ENCODE data around the gene WDR70. TPM values are rescaled to one million over a fixed set of nuclear protein-coding genes. Genes with fewer than 3 reads are reported as not detected.
"Not testable (repeated sequence)": the region's sequence is repeated elsewhere in the genome, so short reads cannot be mapped to it uniquely, and the experiment has no call there.

WDR70 gene
- total RNA-seq, 2 donors from 2014 or later, result 34.2 to 36.1 TPM

DNA sequence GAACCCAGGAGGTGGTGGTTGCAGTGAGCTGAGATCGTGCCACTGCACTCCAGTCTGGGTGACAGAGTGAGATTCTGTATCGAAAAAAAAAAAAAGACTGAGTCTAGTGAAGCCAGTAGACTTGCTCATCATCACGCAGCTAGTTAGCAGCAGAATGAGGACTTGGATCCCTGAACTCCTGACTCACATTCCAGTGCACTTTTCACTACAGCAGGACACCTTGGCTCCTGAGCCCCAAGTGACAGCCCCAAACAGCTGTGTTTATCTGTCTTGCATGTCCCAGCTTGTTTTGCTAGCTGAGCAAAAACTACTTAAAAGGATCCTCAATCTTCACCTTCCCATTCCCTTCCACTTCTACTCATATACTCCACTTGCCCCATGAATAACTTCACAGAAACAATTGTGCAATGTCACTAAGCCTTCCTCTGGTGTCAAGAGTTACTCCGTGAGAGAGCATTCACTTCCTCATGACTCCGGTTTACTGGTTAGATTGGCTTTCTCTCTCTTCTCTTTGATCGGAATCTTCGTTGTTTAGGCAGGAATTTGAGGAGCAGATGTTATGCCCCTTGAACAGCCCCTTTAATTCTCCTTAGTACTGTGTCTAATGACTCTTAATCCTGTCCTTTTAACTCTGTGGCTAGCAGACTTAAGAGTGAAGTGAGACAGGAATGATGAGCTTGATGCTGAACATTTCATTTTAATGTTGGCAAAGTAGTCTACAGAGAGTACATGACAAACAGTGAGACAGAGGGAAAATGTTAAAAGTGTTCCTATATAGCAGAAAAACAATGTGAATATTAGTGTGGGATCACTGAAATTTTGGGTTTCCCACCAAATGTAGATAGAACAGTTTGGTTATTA, 84.3 kb downstream of the WDR70 start:
- not testable (repeated sequence) for H3K9me3 Mint-ChIP-seq; H3K4me3 ChIP-seq (ENCODE audit: low read length); H3K27ac Mint-ChIP-seq; H3K27ac ChIP-seq (ENCODE audit: low read depth, low read length); H3K9ac ChIP-seq (ENCODE audit: extremely low read depth, low read length, poor library complexity, severe bottlenecking); H3K9me3 ChIP-seq (ENCODE audit: control insufficient read depth, low read length); H3K4me3 Mint-ChIP-seq; H3K27me3 ChIP-seq (ENCODE audit: control insufficient read depth, insufficient read depth, low read length, poor library complexity, severe bottlenecking); H3K27me3 Mint-ChIP-seq (ENCODE audit: insufficient read depth); DNase-seq; H3K4me1 ChIP-seq (ENCODE audit: control insufficient read depth, insufficient read depth, low read length); H3K4me1 Mint-ChIP-seq; H3K36me3 ChIP-seq (ENCODE audit: control insufficient read depth, insufficient read depth, low read length)
- H3K36me3 Mint-ChIP-seq (ENCODE audit: low read depth), result peaks cover 11% of the 10 kb centered on the region
- 80 to 93% methylated on average over 1 to 7 of the region's 7 CpGs for WGBS, 2 experiments (ENCODE audit: insufficient coverage in 1 of 2, insufficient read length in 1 of 2)

DNA sequence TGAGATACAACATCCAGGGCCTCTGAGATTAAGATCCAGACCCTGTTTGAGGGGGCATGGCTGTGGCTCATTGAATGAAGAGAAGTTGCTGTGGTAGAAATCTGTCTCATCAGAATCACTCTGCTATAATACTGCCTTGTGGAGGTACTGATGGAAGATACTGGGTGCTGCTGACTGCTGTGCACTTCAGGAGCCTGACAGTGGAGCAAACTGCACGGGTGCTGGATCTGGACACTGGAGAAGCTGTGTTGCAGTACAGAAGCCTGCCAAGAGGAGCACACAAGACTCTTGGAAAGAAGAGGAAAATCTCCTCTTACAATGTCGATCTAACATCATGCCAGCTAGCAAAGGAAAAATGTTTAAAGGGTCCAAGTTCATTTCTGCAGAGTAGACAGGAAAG, 85.5 kb downstream of the WDR70 start:
- H3K4me3 ChIP-seq (ENCODE audit: low read length); H3K27me3 ChIP-seq (ENCODE audit: control insufficient read depth, insufficient read depth, low read length, poor library complexity, severe bottlenecking); H3K27me3 Mint-ChIP-seq (ENCODE audit: insufficient read depth); H3K27ac Mint-ChIP-seq; H3K4me1 ChIP-seq (ENCODE audit: control insufficient read depth, insufficient read depth, low read length); H3K9me3 ChIP-seq (ENCODE audit: control insufficient read depth, low read length); H3K4me3 Mint-ChIP-seq; H3K36me3 ChIP-seq (ENCODE audit: control insufficient read depth, insufficient read depth, low read length); H3K4me1 Mint-ChIP-seq; H3K9me3 Mint-ChIP-seq; H3K27ac ChIP-seq (ENCODE audit: low read depth, low read length); H3K9ac ChIP-seq (ENCODE audit: extremely low read depth, low read length, poor library complexity, severe bottlenecking); DNase-seq: not testable (repeated sequence)
- H3K36me3 Mint-ChIP-seq (ENCODE audit: low read depth), result peaks cover 19% of the 10 kb centered on the region
- WGBS, 2 experiments (ENCODE audit: insufficient coverage in 1 of 2, insufficient read length in 1 of 2), result 90 to 91% methylated on average over 1 to 2 of the region's 2 CpGs

DNA sequence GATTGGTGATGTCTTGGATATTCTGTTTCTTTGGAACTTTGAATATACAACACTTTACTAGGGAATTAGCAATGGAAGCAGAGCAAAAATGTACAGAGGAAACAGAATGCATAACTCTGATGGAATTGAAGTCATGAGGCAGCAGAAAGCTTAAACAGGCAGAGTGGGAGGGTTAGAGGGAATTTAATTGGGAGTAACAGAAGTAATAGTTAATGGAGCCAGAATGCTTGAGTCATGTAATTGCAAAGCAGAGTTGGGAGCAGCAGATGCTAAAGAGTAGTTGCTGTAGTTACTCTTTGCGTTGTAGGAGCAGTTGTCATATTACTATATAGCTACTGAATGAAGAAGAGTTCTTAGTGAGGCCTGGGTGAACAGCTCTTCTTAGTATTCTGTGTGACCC, 90.3 kb downstream of the WDR70 start:
- WGBS, 2 experiments (ENCODE audit: insufficient coverage in 1 of 2, insufficient read length in 1 of 2), result 100% methylated on average over 1 of the region's 1 CpG; no CpG with 5 or more reads in 1 of the 2 experiments
- DNase-seq; H3K27me3 ChIP-seq (ENCODE audit: control insufficient read depth, insufficient read depth, low read length, poor library complexity, severe bottlenecking); H3K4me3 ChIP-seq (ENCODE audit: low read length); H3K27ac Mint-ChIP-seq; H3K4me1 Mint-ChIP-seq; H3K4me1 ChIP-seq (ENCODE audit: control insufficient read depth, insufficient read depth, low read length); H3K9ac ChIP-seq (ENCODE audit: extremely low read depth, low read length, poor library complexity, severe bottlenecking); H3K36me3 ChIP-seq (ENCODE audit: control insufficient read depth, insufficient read depth, low read length); H3K4me3 Mint-ChIP-seq; H3K27ac ChIP-seq (ENCODE audit: low read depth, low read length); H3K27me3 Mint-ChIP-seq (ENCODE audit: insufficient read depth): not testable (repeated sequence)
- peaks cover 37% of the 10 kb centered on the region for H3K36me3 Mint-ChIP-seq (ENCODE audit: low read depth)
- H3K9me3 Mint-ChIP-seq, result peaks cover 21% of the 10 kb centered on the region
- peaks cover 17% of the 10 kb centered on the region for H3K9me3 ChIP-seq (ENCODE audit: control insufficient read depth, low read length)

DNA sequence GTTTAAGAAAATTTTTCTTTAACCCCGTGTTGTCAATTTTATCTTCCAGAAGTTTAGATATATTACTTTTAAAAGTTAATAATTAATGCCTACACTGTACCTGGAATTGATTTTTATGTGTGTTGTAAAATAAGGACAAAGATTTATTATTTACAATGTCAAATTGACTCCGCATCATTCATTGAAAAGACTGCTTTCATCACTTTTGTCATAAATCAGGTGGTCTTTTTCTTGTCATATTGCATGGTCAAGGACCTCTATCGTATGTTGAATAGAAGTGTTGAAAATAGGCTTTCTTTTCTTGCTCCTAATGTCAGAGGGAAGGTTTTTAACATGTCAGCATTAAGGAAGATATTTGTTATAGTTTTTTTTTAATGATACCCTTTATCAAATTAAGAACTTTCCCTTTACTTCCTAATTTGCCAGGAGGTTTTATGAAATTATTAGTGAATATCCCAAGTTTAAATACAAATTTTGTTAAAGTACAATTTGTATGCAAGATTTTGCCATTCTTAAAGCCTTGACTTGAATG, 92.6 kb downstream of the WDR70 start:
- Mint-ChIP-seq H3K9me3 (peaks cover 21% of the 10 kb centered on the region), H3K27ac (no peak overlapping the region), H3K4me3 (no peak overlapping the region), H3K4me1 (no peaks in the 10 kb centered on the region), H3K27me3 (ENCODE audit: insufficient read depth) (no peaks in the 10 kb centered on the region), H3K36me3 (ENCODE audit: low read depth) (peaks cover 38% of the 10 kb centered on the region)
- Histone ChIP-seq H3K27me3 (ENCODE audit: control insufficient read depth, insufficient read depth, low read length, poor library complexity, severe bottlenecking) (no peaks in the 10 kb centered on the region), H3K4me1 (ENCODE audit: control insufficient read depth, insufficient read depth, low read length) (no peaks in the 10 kb centered on the region), H3K27ac (ENCODE audit: low read depth, low read length) (no peak overlapping the region), H3K9ac (ENCODE audit: extremely low read depth, low read length, poor library complexity, severe bottlenecking) (no peak overlapping the region), H3K9me3 (ENCODE audit: control insufficient read depth, low read length) (peaks cover 17% of the 10 kb centered on the region), H3K36me3 (ENCODE audit: control insufficient read depth, insufficient read depth, low read length) (no peaks in the 10 kb centered on the region), H3K4me3 (ENCODE audit: low read length) (no peak overlapping the region)
- 94 to 100% methylated on average over 1 of the region's 3 CpGs for WGBS, 2 experiments (ENCODE audit: insufficient coverage in 1 of 2, insufficient read length in 1 of 2)
- DNase-seq, result no peak
- TF ChIP-seq, protein P1, sequence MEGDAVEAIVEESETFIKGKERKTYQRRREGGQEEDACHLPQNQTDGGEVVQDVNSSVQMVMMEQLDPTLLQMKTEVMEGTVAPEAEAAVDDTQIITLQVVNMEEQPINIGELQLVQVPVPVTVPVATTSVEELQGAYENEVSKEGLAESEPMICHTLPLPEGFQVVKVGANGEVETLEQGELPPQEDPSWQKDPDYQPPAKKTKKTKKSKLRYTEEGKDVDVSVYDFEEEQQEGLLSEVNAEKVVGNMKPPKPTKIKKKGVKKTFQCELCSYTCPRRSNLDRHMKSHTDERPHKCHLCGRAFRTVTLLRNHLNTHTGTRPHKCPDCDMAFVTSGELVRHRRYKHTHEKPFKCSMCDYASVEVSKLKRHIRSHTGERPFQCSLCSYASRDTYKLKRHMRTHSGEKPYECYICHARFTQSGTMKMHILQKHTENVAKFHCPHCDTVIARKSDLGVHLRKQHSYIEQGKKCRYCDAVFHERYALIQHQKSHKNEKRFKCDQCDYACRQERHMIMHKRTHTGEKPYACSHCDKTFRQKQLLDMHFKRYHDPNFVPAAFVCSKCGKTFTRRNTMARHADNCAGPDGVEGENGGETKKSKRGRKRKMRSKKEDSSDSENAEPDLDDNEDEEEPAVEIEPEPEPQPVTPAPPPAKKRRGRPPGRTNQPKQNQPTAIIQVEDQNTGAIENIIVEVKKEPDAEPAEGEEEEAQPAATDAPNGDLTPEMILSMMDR (conservative IDR thresholded peaks at IDR 0.05), result no peak
